H1 (cell line): Measurements from ENCODE around the gene TUBA3D. TPM values are rescaled to one million over a fixed set of nuclear protein-coding genes. Genes with fewer than 3 reads are reported as not detected.
"Not testable (repeated sequence)": the region's sequence is repeated elsewhere in the genome, so short reads cannot be mapped to it uniquely, and the experiment has no call there.

Experiments used
- CTCF ChIA-PET: fragments of 300-600 bp; sonication (Branson Sonifier 250); formaldehyde crosslinking; loops from one replicate; lab custom pipeline; 2021; ENCODE audit not compliant: partially characterized antibody; lab: Charles Lee
- POLR2A ChIA-PET: fragments of 300-600 bp; sonication (Branson Sonifier 250); formaldehyde crosslinking; loops from one replicate; lab custom pipeline; 2021; ENCODE audit warnings: inconsistent platforms; ENCODE audit not compliant: partially characterized antibody; lab: Charles Lee
- DNase-seq, 2 experiments: peaks; one replicate each; pipeline versions ENCODE4 v3.0.0 to v3.0.0-alpha.2; 2010 to 2022; ENCODE audit warnings: low spot score in 2 of 2, low read depth in 1 of 2, mixed read lengths in 1 of 2
- FAIRE-seq: peaks from 2 replicates; lab custom pipeline; 2011; peaks lifted over from hg19 to GRCh38; lab: Jason Lieb, UNC
- H2AFZ ChIP-seq: 2 replicates; pipeline ENCODE4 v1.8.1; 2012; ENCODE audit warnings: low read length, inconsistent platforms
- H2AK5ac ChIP-seq: 2 replicates; pipeline ENCODE4 v1.6.1; 2013; ENCODE audit warnings: low read depth, low read length
- H2BK120ac ChIP-seq: replicated peaks from 2 replicates; pipeline ENCODE3; 2013; ENCODE audit warnings: low read depth, low read length, inconsistent platforms
- H2BK12ac ChIP-seq: 2 replicates; pipeline ENCODE4 v1.6.1; 2013; ENCODE audit warnings: low read depth, low read length
- H2BK15ac ChIP-seq: 2 replicates; pipeline ENCODE4 v1.6.1; 2013; ENCODE audit warnings: low read length
- H2BK20ac ChIP-seq: 2 replicates; pipeline ENCODE4 v1.6.1; 2013; ENCODE audit warnings: low read length
- H2BK5ac ChIP-seq: 2 replicates; pipeline ENCODE4 v1.6.1; 2013; ENCODE audit warnings: low read depth, low read length
- H3K14ac ChIP-seq: 2 replicates; pipeline ENCODE4 v1.6.1; 2013; ENCODE audit warnings: inconsistent platforms; ENCODE audit not compliant: insufficient read length
- H3K18ac ChIP-seq: 2 replicates; pipeline ENCODE4 v1.6.1; 2013; ENCODE audit warnings: low read length; ENCODE audit errors: extremely low read depth
- H3K23ac ChIP-seq: 2 replicates; pipeline ENCODE4 v1.6.1; 2013; ENCODE audit warnings: inconsistent platforms; ENCODE audit not compliant: insufficient read length
- H3K23me2 ChIP-seq: 2 replicates; pipeline ENCODE4 v1.6.1; 2013; ENCODE audit warnings: low read depth, low read length
- H3K27ac ChIP-seq: 2 replicates; pipeline ENCODE4 v1.6.1; 2011; ENCODE audit warnings: low read depth, low read length, inconsistent platforms
- H3K27me3 ChIP-seq, 4 experiments: replicated peaks in 1 of 4; 1 replicate in 1 of 4; 2 replicates in 3 of 4; pipeline versions ENCODE4 v1.6.1 to v1.8.1; 2011 to 2013; ENCODE audit warnings: low read length in 3 of 4, mild to moderate bottlenecking in 3 of 4, inconsistent platforms in 2 of 4, mixed read lengths in 2 of 4, moderate library complexity in 1 of 4; ENCODE audit not compliant: control insufficient read depth in 3 of 4, insufficient read depth in 3 of 4; ENCODE audit errors: extremely low read depth in 1 of 4
- H3K36me3 ChIP-seq, 4 experiments: 2 replicates each; pipeline versions ENCODE4 v1.6.1 to v1.8.1; 2011 to 2013; ENCODE audit warnings: mild to moderate bottlenecking in 4 of 4, low read length in 3 of 4, moderate library complexity in 2 of 4, control low read depth in 1 of 4, inconsistent platforms in 1 of 4; ENCODE audit not compliant: insufficient read depth in 4 of 4, control insufficient read depth in 2 of 4
- H3K4ac ChIP-seq: replicated peaks from 2 replicates; pipeline ENCODE3; 2013; ENCODE audit warnings: low read length, low read depth, mixed read lengths, inconsistent platforms; ENCODE audit not compliant: insufficient read length
- H3K4me1 ChIP-seq, 4 experiments: replicated peaks in 1 of 4; 1 replicate in 1 of 4; 2 replicates in 3 of 4; pipeline versions ENCODE4 v1.6.1 to v1.8.1; 2011 to 2013; ENCODE audit warnings: low read length in 3 of 4, inconsistent platforms in 2 of 4, mixed read lengths in 1 of 4; ENCODE audit not compliant: insufficient read depth in 4 of 4, control insufficient read depth in 3 of 4
- H3K4me2 ChIP-seq, 2 experiments: 2 replicates each; pipeline versions ENCODE4 v1.6.1 to v1.8.1; 2011 to 2013; ENCODE audit warnings: low read depth in 2 of 2, low read length in 2 of 2, control low read depth in 1 of 2, inconsistent platforms in 1 of 2, mild to moderate bottlenecking in 1 of 2; ENCODE audit not compliant: insufficient read depth in 1 of 2
- H3K4me3 ChIP-seq, 4 experiments: fragments of 200-600, 300-600 bp in 1 of 4; sonication (generic), shearing (Covaris generic), sonication (Bioruptor Twin) in 1 of 4; 2 replicates each; pipeline versions ENCODE4 v1.5.1 to v1.8.1; 2011 to 2016; ENCODE audit warnings: low read length in 4 of 4, low read depth in 3 of 4, control low read depth in 2 of 4, inconsistent platforms in 2 of 4, mild to moderate bottlenecking in 2 of 4, mixed read lengths in 1 of 4, moderate library complexity in 1 of 4; ENCODE audit not compliant: insufficient read depth in 2 of 4; ENCODE audit errors: extremely low read depth in 1 of 4
- H3K56ac ChIP-seq: replicated peaks from 2 replicates; pipeline ENCODE3; 2013; ENCODE audit warnings: low read depth, mild to moderate bottlenecking, mixed read lengths, low read length, inconsistent platforms; ENCODE audit not compliant: insufficient read length
- H3K79me1 ChIP-seq: 2 replicates; pipeline ENCODE4 v1.6.1; 2013; ENCODE audit warnings: low read depth, low read length, control low read depth
- H3K79me2 ChIP-seq, 2 experiments: 2 replicates each; pipeline versions ENCODE4 v1.6.1 to v1.8.1; 2012 to 2013; ENCODE audit warnings: low read length in 2 of 2, mild to moderate bottlenecking in 2 of 2, inconsistent platforms in 1 of 2; ENCODE audit not compliant: insufficient read depth in 2 of 2, control insufficient read depth in 1 of 2
- H3K9ac ChIP-seq, 4 experiments: replicated peaks in 1 of 4; 1 replicate in 1 of 4; 2 replicates in 3 of 4; pipeline versions ENCODE4 v1.6.1 to v1.8.1; 2011 to 2013; ENCODE audit warnings: low read depth in 3 of 4, low read length in 3 of 4, control low read depth in 2 of 4, mild to moderate bottlenecking in 2 of 4, moderate library complexity in 2 of 4, inconsistent platforms in 1 of 4; ENCODE audit errors: extremely low read depth in 1 of 4
- H3K9me3 ChIP-seq, 2 experiments: 2 replicates each; pipeline versions ENCODE4 v1.6.1 to v1.8.1; 2012 to 2013; ENCODE audit warnings: mild to moderate bottlenecking in 2 of 2, moderate library complexity in 2 of 2, control low read depth in 1 of 2, inconsistent platforms in 1 of 2, low read depth in 1 of 2, low read length in 1 of 2, mixed read lengths in 1 of 2; ENCODE audit not compliant: insufficient read depth in 2 of 2
- H4K20me1 ChIP-seq, 2 experiments: replicated peaks in 1 of 2; 2 replicates each; pipeline versions ENCODE3 to v1.8.1; 2011 to 2013; ENCODE audit warnings: inconsistent platforms in 2 of 2, low read length in 2 of 2, mild to moderate bottlenecking in 1 of 2; ENCODE audit not compliant: insufficient read depth in 2 of 2, control insufficient read depth in 1 of 2
- H4K5ac ChIP-seq: 2 replicates; pipeline ENCODE4 v1.6.1; 2013; ENCODE audit warnings: low read length, low read depth, mixed read lengths, inconsistent platforms; ENCODE audit not compliant: insufficient read length
- H4K8ac ChIP-seq: 2 replicates; pipeline ENCODE4 v1.8.0; 2013; ENCODE audit warnings: mild to moderate bottlenecking, moderate library complexity, low read length, inconsistent platforms; ENCODE audit not compliant: insufficient read depth; ENCODE audit errors: extremely low read depth
- H4K91ac ChIP-seq: replicated peaks from 2 replicates; pipeline ENCODE3; 2013; ENCODE audit warnings: low read length, mixed read lengths, inconsistent platforms; ENCODE audit not compliant: insufficient read length
- WGBS, 2 experiments: shearing (Covaris generic) in 1 of 2; methylation state at CpG; one replicate each; pipeline versions ENCODE4 v1.1.6 to v1.1.7; 2013 to 2015; ENCODE audit warnings: low lambda C conversion rate in 2 of 2, mixed read lengths in 2 of 2, inconsistent platforms in 1 of 2, low coverage in 1 of 2, missing lambda C conversion rate in 1 of 2; ENCODE audit not compliant: insufficient replicate concordance in 2 of 2, insufficient coverage in 1 of 2, insufficient read length in 1 of 2; ENCODE audit errors: extremely low coverage in 1 of 2, missing lambda C conversion rate in 1 of 2; 5-methylcytosine and 5-hydroxymethylcytosine counted together
- polyA plus RNA-seq, 7 experiments: library from polyadenylated mRNA; depleted of rRNA in 3 of 7; stranded (reverse) in 5 of 7; unstranded in 2 of 7; fragments of >200 nt in 5 of 7; fragments of 200-250 nt in 2 of 7; gene quantifications; 1 replicate in 5 of 7; 2 replicates in 1 of 7; 4 replicates in 1 of 7; pipeline versions ENCODE4 v1.2.1 to v1.2.3, GENCODE V29; 2011 to 2013; ENCODE audit warnings: missing spikeins in 2 of 7, mixed read lengths in 2 of 7
- total RNA-seq: library from RNA; stranded (reverse); fragmentation: NEBNext Ultra II Directional; extraction: Animal tissue kit (Norgen Biotek cat#: 25700); gene quantifications from 2 replicates; pipeline ENCODE4 v1.2.1, GENCODE V29; 2021

The TUBA3D gene
- total and polyA plus RNA-seq, 2 of the 8 experiments (the other 6 are each of a cell fraction or from before 2014, with no cell fraction given): 0.15 TPM; not detected in 1

GRCh38 chr2:131491469-131491836 lies 15.5 kb downstream of the TUBA3D start:
- not testable (repeated sequence) for H3K23me2 ChIP-seq, H4K20me1 ChIP-seq, FAIRE-seq, H3K56ac ChIP-seq, H3K14ac ChIP-seq, H3K27ac ChIP-seq, H2AFZ ChIP-seq, H3K4me1 ChIP-seq, H3K4ac ChIP-seq, H3K18ac ChIP-seq, H2BK15ac ChIP-seq, H3K36me3 ChIP-seq, H2BK5ac ChIP-seq, H3K23ac ChIP-seq, H4K91ac ChIP-seq, H2BK120ac ChIP-seq, H2AK5ac ChIP-seq, H3K27me3 ChIP-seq, H3K9me3 ChIP-seq, H2BK20ac ChIP-seq, H2BK12ac ChIP-seq, H4K5ac ChIP-seq, H3K79me1 ChIP-seq
- Histone ChIP-seq H3K79me2 (peaks cover 29 to 49% of the 10 kb centered on the region in 2 experiments), H3K4me3 (peak overlapping the region; percentile 45 to 94 (median 70)), H4K8ac (peak overlapping the region; percentile 39; the same call in 1 of the 2 replicates), H3K4me2 (peak overlapping the region; percentile 41 to 65), H3K9ac (peak overlapping the region in 3 of 4 experiments; percentile 20 to 69 (median 40); a peak in 5 of 7 replicates)
- ChIA-PET POLR2A (interaction anchor here (1.4 to 2.2 kb wide), 2 partner anchors 8 to 78 kb away, joined by 4 to 8 read pairs; no protein-coding TSS in a partner anchor), CTCF (interaction anchor here (0.6 to 6.3 kb wide), 6 partner anchors 10 to 131 kb away, joined by 3 to 53 read pairs (median 6); no protein-coding TSS in a partner anchor)
- DNase-seq: peak in 1 of 2 experiments; percentile 54
- 27% methylated on average over 13 of the region's 22 CpGs; no CpG with 5 or more reads in 1 of the 2 experiments for whole genome bisulfite sequencing, 2 experiments
